Ovary (tissue), 3 donors: ENCODE measurements around the gene TMIE.
A peak's percentile ranks its signal among the peaks of the same experiment; 100 is the strongest.

Experiments
- CTCF ChIP-seq, 3 donors: fragments of 450-650 bp in 2 of 3; fragments of 200-600 bp in 1 of 3; IDR thresholded peaks; one replicate each; pipeline versions ENCODE4 v1.5.1 to v1.8.0; 2016 to 2022; ENCODE audit warnings: antibody characterized with exemption in 3 of 3, mild to moderate bottlenecking in 1 of 3
- EP300 ChIP-seq: sonication (generic); formaldehyde crosslinking; IDR thresholded peaks from one replicate; pipeline ENCODE4 v1.6.1; 2017; ENCODE audit warnings: antibody characterized with exemption
- POLR2A ChIP-seq: fragments of 450-650 bp; IDR thresholded peaks from one replicate; pipeline ENCODE4 v1.6.1; 2017; ENCODE audit warnings: antibody characterized with exemption, mild to moderate bottlenecking, moderate library complexity
- donor health status: DM: no; HTN: no; CAD: no.

GRCh38 chr3:46705022-46705530, 3.9 kb downstream of the TMIE start:
- TF ChIP-seq CTCF (IDR thresholded peaks at IDR 0.05) (peak; percentile 90 to 96 (median 94)), POLR2A (no peak), EP300 (no peak)
